GM19463 (cell line): ENCODE data around the gene KRT23.

Experiments
- ATAC-seq: cut with Tn5 transposase; IDR thresholded peaks from one replicate; pipeline ENCODE4 v1.9.1; 2021; ENCODE audit warnings: mild to moderate bottlenecking, moderate library complexity; ENCODE audit not compliant: unreplicated experiment

Gene KRT23

DNA sequence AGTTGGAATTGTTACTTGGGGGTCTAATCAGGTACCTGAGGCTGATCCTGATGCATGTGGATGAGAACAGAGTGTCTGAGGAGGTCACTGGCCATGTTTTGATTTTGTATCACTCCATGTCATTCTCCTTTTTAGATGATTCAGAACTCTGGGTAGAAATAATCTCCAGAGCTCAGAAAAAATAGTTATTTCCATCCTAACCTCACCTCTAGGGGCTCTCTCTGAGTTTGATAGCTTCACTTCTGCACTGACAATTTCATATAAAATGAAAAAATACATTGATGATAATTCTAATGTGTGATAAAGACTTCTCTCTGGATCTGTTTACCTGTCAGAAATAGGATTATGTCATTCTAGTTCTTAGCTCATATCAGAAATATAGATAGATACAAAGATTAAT lies 64.2 kb downstream of the KRT23 start:
- no peak for ATAC-seq
